MCF 10A (cell line): ENCODE measurements around the gene CYP2C9. TPM values are rescaled to one million over a fixed set of nuclear protein-coding genes. Genes with fewer than 3 reads are reported as not detected.
A peak's percentile ranks its signal among the peaks of the same experiment; 100 is the strongest.
"Not testable (repeated sequence)": the region's sequence is repeated elsewhere in the genome, so short reads cannot be mapped to it uniquely, and the experiment has no call there.

Source experiments
- BruUV-seq: library from RNA; stranded (reverse); fragments of 400-500 nt; replicated peaks from 2 replicates; lab custom pipeline; 2021; lab: Mats Ljungman, UMichigan
- CTCF ChIA-PET: fragments of 300-600 bp; sonication (Branson Sonifier 250); formaldehyde crosslinking; extraction: SDS; loops from one replicate; lab custom pipeline; 2021; ENCODE audit warnings: antibody characterized with exemption, inconsistent platforms; lab: Yijun Ruan, JAX
- POLR2A ChIA-PET: fragments of 300-600, 350-650 bp; sonication (Branson Sonifier 250); formaldehyde crosslinking; extraction: SDS; loops from one replicate; lab custom pipeline; 2020; ENCODE audit warnings: antibody characterized with exemption, inconsistent platforms; lab: Yijun Ruan, JAX
- DNase-seq: peaks from one replicate; pipeline ENCODE4 v3.0.0-alpha.2; 2018; ENCODE audit not compliant: unreplicated experiment
- H3K27ac Mint-ChIP-seq: one replicate; pipeline ENCODE4 v1.8.0; 2022; ENCODE audit warnings: mild to moderate bottlenecking, low read depth, mixed read lengths; ENCODE audit not compliant: unreplicated experiment
- H3K27me3 Mint-ChIP-seq: one replicate; pipeline ENCODE4 v1.8.0; 2022; ENCODE audit warnings: mixed read lengths; ENCODE audit not compliant: insufficient read depth, unreplicated experiment
- H3K36me3 Mint-ChIP-seq: one replicate; pipeline ENCODE4 v1.8.0; 2022; ENCODE audit warnings: mild to moderate bottlenecking, moderate library complexity, mixed read lengths; ENCODE audit not compliant: insufficient read depth, unreplicated experiment
- H3K4me1 Mint-ChIP-seq: one replicate; pipeline ENCODE4 v1.8.0; 2022; ENCODE audit warnings: mixed read lengths; ENCODE audit not compliant: insufficient read depth, unreplicated experiment
- H3K4me3 Mint-ChIP-seq: one replicate; pipeline ENCODE4 v1.8.0; 2022; ENCODE audit warnings: mild to moderate bottlenecking, moderate library complexity, mixed read lengths; ENCODE audit not compliant: unreplicated experiment
- H3K9me3 Mint-ChIP-seq: one replicate; pipeline ENCODE4 v1.8.0; 2022; ENCODE audit warnings: mixed read lengths; ENCODE audit not compliant: unreplicated experiment
- intact Hi-C: fragments of 100-400 bp; cut with micrococcal nuclease; formaldehyde crosslinking; loops from 2 replicates; pipeline ENCODE4 v1.14.1; 2022
- total RNA-seq: library from RNA; stranded (reverse); gene quantifications from 2 replicates; pipeline ENCODE4 v1.2.3, GENCODE V29; 2022
- TF ChIP-seq, protein P1 (sequence below): fragments of 200-600 bp; IDR thresholded peaks from one replicate; pipeline ENCODE4 v1.8.0; 2022; ENCODE audit warnings: antibody characterized with exemption, mild to moderate bottlenecking; ENCODE audit not compliant: unreplicated experiment

CYP2C9 gene
- total RNA-seq, 1 experiment from 2014 or later = not detected

- Mint-ChIP-seq H3K36me3 (no peaks in the 10 kb centered on the region), H3K27ac (no peak overlapping the region), H3K9me3 (no peaks in the 10 kb centered on the region), H3K4me3 (no peak overlapping the region), H3K27me3 (no peaks in the 10 kb centered on the region), H3K4me1 (no peaks in the 10 kb centered on the region)
- CTCF ChIA-PET = no interaction called here
- BruUV-seq = no TSS peak
- intact Hi-C loops = no loop called here
- DNase-seq = no peak
- TF ChIP-seq, protein P1, sequence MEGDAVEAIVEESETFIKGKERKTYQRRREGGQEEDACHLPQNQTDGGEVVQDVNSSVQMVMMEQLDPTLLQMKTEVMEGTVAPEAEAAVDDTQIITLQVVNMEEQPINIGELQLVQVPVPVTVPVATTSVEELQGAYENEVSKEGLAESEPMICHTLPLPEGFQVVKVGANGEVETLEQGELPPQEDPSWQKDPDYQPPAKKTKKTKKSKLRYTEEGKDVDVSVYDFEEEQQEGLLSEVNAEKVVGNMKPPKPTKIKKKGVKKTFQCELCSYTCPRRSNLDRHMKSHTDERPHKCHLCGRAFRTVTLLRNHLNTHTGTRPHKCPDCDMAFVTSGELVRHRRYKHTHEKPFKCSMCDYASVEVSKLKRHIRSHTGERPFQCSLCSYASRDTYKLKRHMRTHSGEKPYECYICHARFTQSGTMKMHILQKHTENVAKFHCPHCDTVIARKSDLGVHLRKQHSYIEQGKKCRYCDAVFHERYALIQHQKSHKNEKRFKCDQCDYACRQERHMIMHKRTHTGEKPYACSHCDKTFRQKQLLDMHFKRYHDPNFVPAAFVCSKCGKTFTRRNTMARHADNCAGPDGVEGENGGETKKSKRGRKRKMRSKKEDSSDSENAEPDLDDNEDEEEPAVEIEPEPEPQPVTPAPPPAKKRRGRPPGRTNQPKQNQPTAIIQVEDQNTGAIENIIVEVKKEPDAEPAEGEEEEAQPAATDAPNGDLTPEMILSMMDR = no peak
- POLR2A ChIA-PET = interaction anchor here (0.5 to 1.0 kb wide), 2 partner anchors 22 to 222 kb away, joined by 3 read pairs; no protein-coding TSS in a partner anchor
These were observed 36.4 kb upstream of the CYP2C9 start for GRCh38 chr10:94902080-94902479.

DNA sequence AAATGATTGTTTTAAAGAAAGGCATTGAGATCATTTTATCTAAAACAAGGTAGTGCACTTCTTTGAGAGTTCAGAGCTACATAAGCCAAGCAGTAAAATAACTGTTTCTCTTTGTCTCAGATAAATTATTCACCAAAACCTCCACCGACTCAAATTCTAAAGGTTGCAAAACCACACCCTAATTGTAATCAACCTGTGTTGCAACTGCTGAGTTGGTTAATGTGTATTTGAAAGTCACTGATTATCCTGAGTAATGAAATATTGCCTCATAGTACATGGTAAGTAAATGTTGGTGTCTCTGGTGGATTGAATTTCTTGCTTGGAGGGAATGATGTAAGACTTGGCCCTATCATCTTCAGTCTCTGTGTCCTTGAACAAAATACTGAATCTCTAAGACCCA lies 35.9 kb upstream of the CYP2C9 start:
- POLR2A ChIA-PET = interaction anchor here (1.0 kb wide), 1 partner anchor 222 kb away, joined by 3 read pairs; no protein-coding TSS in a partner anchor
- no peak overlapping the region for H3K4me3 Mint-ChIP-seq
- H3K36me3 Mint-ChIP-seq = no peaks in the 10 kb centered on the region
- H3K4me1 Mint-ChIP-seq = no peaks in the 10 kb centered on the region
- no TSS peak for BruUV-seq
- no peak overlapping the region for H3K27ac Mint-ChIP-seq
- TF ChIP-seq, protein P1 = no peak
- H3K27me3 Mint-ChIP-seq = no peaks in the 10 kb centered on the region
- CTCF ChIA-PET = no interaction called here
- H3K9me3 Mint-ChIP-seq = no peaks in the 10 kb centered on the region
- intact Hi-C loops = no loop called here
- peak; percentile 75 for DNase-seq

GRCh38 chr10:94904506-94905148 lies 33.8 kb upstream of the CYP2C9 start:
- CTCF ChIA-PET = interaction anchor here (0.8 kb wide), 1 partner anchor 101 kb away, joined by 4 read pairs; no protein-coding TSS in a partner anchor
- H3K4me1 Mint-ChIP-seq = not testable (repeated sequence)

GRCh38 chr10:94916423-94916822 lies 22.0 kb upstream of the CYP2C9 start:
- intact Hi-C loops = no loop called here
- peaks cover 8% of the 10 kb centered on the region for H3K9me3 Mint-ChIP-seq
- CTCF ChIA-PET = interaction anchor here (0.8 kb wide), 1 partner anchor 546 kb away, joined by 3 read pairs; no protein-coding TSS in a partner anchor

More at GRCh38 chr10:94904506-94905148, 33.8 kb upstream of the CYP2C9 start:
- BruUV-seq, H3K27ac Mint-ChIP-seq, DNase-seq, H3K9me3 Mint-ChIP-seq, H3K4me3 Mint-ChIP-seq, POLR2A ChIA-PET, H3K27me3 Mint-ChIP-seq, intact Hi-C loops, H3K36me3 Mint-ChIP-seq: not testable (repeated sequence)

More at GRCh38 chr10:94916423-94916822, 22.0 kb upstream of the CYP2C9 start:
- TF ChIP-seq, protein P1 = no peak
- no peaks in the 10 kb centered on the region for H3K36me3 Mint-ChIP-seq
- H3K4me3 Mint-ChIP-seq = no peak overlapping the region
- no peak overlapping the region for H3K27ac Mint-ChIP-seq
- H3K27me3 Mint-ChIP-seq = no peaks in the 10 kb centered on the region
- H3K4me1 Mint-ChIP-seq = no peaks in the 10 kb centered on the region
- no TSS peak for BruUV-seq
- POLR2A ChIA-PET = no interaction called here
- DNase-seq = no peak
